Measurements from ENCODE around the gene BLM. TPM values are rescaled to one million over a fixed set of nuclear protein-coding genes. Genes with fewer than 3 reads are reported as not detected.

The BLM gene
- total and polyA plus RNA-seq, 2 of the 8 experiments (the other 6 are each of a cell fraction or from before 2014, with no cell fraction given): 15.2 to 46.7 TPM

GRCh38 chr15:90760661-90761232, 43.6 kb downstream of the BLM start (continued):
- TF ChIP-seq SIN3A (conservative IDR thresholded peaks at IDR 0.05 in 1 of 2, IDR thresholded peaks at IDR 0.05 in 1 of 2; ENCODE audit: low read depth in 1 of 2, low read length in 2 of 2): no peak

Measured in H1 (cell line).